HG02970 (cell line): Measurements from ENCODE around the gene FGD1.
A peak's percentile ranks its signal among the peaks of the same experiment; 100 is the strongest.

Experiments used
- ATAC-seq: cut with Tn5 transposase; IDR thresholded peaks from one replicate; pipeline ENCODE4 v1.9.1; 2021; ENCODE audit warnings: mild to moderate bottlenecking, moderate library complexity, moderate number of reproducible peaks; ENCODE audit not compliant: unreplicated experiment, low FRiP score

Gene FGD1

DNA sequence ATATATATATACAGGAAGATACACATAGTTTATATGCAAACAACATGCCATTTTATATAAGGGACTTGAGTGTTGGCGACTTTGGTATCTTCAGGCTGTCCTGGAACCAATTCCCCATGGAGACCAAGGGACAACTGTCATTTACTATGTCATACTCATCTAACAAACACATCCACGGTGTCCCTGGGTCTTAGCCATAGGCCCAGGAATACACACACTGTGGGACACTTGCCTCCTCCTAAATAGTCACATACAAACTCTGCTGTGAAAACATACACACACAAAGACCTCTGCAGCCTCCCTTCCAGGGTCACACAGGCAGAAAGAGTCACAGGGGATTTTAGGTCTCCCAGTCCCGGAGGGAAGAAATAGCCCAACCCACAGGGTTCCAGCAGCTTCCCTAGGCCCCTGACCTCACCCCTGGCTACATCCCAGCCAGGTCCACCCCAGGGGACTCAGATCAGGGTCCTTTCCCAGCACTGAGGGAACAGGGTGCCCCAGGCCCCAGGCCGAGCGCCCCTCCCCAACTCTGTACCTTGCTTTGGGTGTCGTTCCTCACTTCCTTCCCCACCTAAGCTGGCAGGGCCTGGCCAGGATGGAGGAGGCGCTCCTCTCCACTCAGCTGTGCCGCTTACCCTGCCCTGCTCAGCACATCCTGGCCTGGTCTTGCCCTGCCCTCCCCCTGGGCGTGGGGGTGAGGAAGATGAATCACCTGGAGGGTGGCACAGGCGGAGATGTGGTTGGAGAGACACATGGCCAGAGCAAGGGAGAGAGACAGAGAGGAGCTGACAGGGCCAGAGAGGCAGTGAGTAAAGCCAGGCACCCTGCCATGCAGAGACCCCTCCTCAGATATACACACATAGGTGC is 21.8 kb downstream of the FGD1 start:
- no peak for ATAC-seq

DNA sequence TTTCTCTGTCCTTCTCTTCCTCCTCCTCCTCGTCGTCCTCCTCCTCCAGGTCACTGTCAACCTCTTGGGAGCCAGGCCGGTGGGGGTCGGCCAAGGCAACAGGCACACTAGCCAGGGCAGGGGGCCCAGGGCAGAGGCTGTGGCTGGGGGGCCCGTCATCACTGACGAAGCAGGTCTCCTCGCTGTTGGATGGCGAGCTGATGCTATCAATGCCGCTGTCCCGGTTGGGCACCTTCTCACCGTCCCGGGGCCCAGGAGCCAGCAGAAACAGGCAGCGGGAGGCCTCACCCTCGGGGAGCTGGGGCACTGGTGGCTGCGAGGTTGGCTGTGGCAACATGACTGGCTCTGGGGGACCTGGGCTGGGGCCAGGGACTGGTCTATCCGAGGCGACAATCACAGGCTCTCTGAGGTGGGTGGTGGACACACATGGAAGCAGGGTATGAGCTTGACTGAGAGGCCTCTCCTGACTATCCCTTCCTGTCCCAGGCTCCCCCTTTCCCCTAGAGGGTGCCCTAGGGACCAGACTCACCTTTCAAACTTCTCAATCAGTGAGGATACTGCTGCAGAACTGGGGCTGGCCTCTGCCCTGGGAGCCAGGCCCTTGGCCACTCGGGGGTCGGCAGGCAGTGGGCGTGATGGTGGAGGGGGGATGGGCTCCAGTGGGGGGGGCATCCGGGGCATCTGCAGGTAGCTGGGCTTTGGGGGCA is 25.8 kb downstream of the FGD1 start:
- no peak for ATAC-seq

DNA sequence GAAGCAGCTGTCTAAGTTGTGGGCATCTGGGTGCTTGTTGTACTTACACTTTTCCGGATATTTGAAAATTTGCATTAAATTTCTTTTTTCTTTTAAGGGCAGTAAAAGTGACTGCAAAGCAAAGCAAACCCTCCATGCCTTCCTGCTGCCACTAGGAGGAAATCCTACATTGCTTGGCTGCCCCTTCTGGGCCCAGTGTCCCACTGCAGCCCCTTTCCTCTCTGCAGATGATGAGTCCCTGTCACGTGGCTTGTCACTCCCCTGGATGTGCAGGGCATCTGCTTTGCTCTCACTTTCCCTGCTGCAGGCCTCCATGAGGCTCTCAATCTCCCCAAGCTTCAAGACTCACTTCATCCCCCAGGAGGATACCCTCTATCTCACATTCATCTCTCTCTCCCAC is 43.1 kb downstream of the FGD1 start:
- no peak for ATAC-seq

DNA sequence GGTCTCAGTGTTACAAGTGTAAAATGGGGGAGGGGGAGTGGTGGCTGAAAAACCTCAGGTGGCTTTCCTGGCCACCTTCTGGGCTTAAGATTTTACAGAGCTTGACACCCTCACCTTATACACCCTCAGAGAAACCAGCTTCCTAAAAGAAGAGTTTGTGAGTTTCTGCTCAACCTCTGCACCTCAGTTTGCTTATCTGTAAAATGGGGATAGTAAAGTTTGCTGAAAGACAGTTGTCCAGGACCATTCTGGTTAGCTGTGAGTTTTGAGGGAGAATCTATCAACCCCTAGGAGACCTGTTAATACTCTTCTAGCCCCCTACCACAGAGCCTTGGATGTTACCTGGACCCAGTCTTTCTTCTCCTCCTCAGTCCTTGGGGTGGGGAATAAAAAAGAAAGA is 46.1 kb downstream of the FGD1 start:
- no peak for ATAC-seq

DNA sequence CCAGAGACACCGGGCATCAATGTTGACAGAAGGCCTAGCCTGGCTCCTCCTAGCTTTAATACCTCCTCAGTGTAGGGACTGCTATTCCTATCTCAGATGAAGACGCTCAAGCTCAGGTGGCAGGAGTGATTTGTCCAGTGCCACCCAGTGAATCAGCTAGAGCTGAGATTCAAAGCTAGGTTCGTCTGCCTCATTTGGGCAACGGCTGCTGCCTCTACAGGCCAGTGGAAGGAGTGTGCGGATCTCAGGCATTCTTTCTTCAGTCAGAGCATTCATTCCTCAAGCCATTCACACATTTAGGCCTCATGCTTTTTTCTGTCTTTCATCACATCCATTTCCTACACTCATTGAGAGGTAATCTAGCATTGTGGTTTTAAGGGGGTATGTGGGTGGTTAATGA is 48.6 kb downstream of the FGD1 start:
- ATAC-seq = no peak

DNA sequence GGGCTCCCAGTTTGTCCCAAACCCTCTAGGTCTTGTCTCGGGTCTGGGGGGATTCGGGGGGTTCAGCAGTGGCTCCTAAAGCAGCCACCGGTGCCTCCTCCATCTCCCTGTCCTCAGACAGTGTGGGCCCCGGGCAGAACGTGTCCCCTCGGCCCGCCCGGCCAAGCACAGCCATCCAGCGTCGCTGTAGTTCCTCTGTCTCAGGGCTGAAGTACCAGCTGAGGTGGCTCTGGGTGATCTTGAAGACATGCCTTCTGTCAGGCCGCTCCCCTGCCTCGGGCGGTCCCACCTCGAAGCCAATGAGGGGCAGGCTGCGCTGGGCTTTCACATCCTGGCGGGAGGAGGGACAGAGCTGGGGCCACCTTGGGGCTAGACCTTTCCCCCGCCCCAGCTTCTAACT is 50.0 kb downstream of the FGD1 start:
- ATAC-seq = no peak

DNA sequence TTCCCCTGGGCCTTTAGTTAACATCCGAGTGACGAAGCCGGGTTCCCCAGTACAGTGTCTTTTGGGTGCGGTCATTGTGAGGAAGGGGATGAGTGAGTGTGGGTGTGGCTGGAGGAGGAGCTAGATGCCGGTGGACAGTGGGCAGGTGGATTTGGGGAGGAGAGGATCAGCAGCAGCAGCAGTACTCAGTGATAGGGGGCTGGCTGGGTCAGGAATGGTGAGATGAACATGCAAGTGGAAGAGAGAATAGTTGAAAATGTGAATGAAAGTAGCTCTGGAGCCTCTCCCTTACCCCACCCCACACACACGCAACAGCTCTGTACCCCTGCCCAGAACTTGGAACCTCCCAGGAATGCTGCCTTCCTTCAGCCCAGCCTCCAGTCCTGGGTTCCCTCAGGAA is 51.3 kb downstream of the FGD1 start:
- no peak for ATAC-seq

DNA sequence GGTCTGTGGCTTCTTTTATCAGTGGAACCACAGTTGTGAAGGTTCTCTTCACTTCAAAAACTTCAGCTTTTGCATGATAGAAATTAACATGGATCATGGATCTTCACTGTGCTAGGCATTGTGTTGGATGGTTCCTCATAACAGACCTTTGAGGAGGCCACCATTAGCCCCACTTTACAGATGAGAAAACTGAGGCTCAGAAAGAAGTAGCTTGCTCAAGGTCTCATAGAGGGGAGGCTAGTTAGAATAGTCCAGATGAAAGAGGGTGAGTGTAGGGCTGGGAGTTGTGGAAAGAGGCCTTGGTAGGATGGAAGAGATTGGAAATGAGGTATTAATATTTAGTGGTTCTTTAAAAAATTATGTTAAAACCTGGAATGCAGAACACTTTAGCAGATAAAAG is 53.2 kb downstream of the FGD1 start:
- no peak for ATAC-seq

DNA sequence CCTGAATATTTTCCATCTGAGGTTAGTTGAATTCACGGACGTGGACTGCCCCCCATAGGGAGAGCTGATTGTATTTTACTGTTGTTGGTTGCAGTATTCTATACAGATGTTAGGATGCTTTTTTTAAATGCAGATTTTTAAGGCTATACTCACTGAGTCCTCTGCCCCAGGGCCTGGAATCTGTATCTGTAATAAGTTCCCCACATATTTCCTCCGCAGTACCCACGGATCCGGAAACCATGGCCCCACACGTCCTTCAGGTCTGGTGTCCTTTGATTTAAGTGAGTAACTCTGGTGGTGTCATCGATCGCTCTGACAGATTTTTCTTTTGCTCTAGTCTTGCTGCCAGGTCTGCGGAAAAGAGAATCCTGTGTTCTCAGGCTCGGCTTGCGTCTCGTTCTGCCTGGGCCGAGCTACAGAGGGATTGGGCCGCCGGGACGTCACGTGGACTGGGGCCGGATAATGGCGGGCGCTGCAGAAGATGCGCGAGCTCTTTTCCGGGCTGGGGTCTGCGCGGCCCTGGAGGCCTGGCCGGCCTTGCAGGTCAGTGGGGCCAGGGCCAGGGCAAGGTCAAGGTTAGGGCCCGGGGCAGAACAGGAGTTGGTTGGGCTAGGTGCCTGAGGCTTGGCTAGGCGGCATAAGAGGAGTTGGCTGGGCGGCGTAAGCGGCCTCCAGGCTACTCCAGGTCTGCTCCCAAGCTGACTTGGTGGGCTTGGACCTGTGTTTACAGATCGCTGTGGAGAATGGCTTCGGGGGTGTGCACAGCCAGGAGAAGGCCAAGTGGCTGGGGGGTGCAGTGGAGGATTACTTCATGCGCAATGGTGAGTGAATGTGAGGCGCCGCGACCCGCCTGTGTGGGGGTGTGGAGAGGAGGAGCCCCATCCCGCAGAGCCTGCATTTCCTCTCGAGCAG is 55.8 kb downstream of the FGD1 start, which contains the start of gene TSR2:
Gene TSR2 (plus strand): TSS at position 445 of the 912 bp plus-strand sequence. CDS start 18 bp downstream, at position 463.
- peak; percentile 94 for ATAC-seq

DNA sequence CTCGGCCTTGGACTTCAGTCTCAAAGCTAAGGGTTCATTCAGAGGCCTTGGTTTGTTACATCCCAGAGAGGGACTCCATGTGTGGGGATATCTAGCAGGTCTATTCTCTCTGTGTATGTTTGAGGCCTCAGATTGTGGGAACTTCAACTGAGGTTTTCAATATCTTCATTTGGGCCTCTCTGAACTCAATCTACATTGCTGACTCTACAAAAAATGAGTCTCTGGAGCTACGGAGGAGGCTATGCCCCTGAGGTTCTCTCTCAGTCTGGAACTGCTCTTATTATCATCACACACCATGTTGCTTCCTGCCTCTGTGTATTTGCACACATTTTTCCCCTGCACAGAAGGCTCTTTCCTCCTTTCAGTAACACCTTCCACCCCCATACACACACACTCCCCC is 60.9 kb downstream of the FGD1 start:
- no peak for ATAC-seq

DNA sequence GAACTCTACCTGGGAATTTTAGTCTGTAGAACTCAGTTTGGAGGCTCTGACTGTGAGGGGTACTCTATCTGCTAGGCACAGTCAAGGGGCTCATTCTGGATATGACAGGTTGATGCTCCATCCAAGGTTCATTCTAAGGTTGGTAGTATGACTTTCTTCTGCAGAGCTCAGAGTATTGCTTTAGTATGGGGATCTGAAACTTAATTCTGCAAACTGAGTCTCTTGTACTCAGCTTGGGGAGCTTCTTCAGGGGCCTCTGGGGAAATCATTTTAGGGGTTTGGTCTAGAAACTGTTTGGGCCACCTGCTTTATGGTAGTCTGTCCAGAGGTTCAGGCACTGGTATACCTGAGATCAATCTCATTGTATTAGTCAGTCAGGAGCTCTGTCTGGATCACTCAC is 65.5 kb downstream of the FGD1 start:
- ATAC-seq = no peak

DNA sequence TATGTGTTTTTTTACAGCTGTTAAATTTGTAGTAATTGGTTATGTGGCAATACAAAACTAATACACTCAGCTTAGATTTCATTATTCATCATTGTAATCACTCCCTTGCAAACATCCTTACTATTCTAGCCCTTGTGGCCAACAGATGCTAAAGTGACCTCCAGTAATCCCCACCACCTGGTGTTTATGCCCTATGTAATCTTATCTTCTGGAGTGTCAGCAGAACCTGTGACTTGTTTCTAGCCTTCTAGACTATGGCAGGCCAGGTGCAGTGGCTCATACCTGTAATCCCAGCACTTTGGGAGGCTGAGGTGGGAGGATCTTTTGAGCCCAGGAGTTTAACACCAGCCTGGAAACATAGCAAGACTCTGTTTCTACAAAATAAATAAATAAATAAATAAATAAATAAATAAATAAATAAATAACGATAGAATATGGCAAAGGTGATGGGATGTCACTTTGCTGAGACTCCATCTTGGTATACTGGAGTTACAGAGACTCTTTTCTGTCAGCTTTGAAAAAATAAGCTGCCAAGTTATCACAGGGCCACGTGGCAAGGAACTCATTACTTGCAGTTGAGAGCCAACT is 68.1 kb downstream of the FGD1 start:
- ATAC-seq = no peak

DNA sequence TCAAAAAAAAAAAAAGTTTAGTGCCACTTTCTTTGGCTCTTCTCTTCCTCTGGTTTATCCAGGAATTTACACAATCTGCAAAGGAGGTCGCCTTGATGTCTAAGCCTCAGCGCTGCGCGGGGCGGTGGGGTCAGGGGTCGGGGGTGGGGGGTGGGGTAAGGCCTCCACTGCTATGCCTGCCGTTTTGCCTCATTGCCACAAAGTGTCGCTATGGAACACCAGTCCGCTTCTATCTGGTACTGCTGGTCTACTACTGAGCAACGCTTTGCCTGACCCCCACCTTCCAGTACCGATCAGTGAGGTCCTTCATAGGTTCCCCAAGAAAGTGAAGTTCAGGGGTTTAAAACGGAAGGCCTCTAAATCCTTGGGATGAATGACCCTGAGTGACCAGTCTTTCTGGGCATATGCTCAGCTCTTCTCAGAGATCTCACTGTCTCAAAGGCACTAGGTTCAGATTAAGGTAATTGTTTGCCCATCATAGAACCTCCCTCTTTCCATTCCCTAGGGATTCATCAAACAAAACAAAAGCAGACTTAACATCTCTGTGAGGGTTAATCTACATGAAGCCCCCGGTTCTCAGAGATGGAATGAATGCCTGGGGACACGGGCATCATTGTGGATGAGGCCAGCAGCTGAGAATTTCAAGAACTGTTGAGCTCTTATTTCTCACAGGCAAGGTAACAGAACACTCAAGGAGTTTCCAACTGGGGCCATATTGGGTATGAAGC is 72.7 kb downstream of the FGD1 start:
- no peak for ATAC-seq

DNA sequence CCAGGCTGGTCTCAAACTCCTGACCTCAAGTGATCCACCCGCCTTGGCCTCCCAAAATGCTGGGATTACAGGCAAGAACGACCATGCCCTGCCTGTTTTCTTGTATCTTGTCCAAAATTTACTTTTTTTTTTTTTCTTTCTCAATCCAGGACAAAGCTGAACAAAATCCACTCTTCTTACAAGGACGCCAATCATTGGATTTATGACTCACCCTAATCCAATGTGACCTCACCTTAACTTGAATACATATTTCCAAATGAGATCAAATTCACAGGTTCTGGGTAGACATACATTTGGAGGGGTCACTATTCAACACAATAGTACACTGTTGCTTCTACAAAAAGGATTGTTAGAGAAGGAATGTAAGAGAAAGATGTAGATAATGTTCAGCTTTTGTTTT is 73.9 kb downstream of the FGD1 start:
- no peak for ATAC-seq

DNA sequence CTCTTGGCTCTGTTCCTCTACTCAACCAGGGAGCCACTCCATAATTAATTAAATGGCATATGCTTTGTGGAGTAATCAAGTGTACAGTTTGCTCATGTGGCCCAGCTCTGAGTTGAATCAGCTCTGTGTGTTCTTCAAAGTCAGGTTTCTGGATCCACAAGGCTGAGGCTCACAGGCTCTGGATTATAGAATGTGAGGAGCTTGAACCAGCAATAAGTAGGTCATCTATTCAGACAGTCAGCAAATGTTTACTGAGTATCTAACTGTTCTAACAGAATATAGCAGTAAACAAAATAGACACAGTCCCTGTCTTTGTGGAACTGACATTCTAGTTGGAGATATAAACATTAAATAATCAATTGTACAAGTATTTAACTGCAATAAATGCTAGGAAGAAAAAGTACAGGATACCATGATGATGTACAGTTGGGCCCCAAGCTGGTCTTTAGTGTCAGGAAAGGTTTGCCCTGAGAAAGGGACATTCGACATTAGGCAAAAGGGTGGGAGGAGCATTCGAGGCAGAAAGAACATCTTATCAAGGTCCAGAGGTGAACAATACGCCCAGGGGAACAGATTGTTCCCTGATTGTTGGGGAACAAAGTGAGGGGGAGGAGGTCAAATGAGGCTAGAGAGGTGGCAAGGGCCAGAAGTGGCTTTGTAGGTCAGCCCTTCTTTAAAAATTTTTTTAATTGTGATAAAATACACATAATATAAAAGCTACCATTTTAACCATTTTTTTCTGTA is 76.3 kb downstream of the FGD1 start:
- no peak for ATAC-seq

DNA sequence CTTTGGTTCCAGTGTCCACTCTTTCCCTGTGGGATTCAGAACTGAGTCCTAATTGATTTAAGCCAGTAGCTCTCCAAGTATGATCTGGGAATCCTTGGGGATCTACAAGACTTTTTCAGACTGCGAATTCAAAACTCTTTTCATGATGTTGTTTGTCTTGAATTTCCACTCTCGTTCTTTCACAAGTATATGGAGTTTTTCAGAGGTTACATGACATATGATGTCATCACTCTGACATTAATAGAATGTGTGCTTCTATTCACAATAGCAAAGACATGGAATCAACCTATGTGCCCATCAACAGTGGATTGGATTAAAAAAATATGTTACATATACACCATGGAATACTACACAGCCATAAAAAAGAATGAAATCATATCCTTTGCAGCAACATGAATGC is 79.1 kb downstream of the FGD1 start:
- no peak for ATAC-seq

DNA sequence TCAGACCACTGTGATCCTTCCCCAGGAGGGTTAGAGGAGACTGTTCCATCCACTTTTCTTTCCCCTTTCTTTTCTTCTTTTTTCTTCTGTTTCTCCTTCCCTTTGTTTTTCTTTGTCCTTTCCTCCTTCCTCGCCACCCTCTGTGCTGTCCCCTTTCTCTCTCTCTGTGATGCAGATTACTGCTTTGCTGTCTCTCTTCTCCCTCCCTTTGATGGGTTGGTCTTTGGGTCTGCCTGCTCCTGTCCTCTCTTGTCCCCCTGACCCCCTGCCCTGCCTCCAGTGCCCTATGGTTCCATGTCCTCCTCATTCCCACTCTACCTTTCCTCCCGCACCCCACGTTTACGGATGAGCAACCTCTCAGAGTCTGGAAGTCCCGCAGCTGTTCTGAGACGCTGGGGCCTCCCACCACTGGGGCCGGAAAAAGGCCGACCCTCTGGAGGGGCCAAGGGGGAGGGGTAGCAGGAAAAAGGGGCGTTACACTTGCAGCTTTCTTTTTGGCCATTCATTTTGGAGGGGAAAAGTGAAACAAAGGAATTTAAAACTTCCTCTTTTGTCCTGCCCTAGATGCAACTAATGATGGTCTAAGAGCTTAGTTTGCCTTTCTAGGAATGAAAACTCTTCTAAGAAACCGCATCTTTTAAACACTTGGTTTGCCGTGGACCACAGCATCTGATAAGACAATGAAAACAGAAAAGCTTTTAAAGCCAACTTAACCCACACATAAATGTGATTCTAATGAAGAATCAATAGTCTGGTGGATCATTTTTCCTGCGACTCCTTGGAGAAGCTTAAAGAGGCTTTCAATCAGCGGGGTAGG is 80.3 kb downstream of the FGD1 start:
- ATAC-seq = no peak

DNA sequence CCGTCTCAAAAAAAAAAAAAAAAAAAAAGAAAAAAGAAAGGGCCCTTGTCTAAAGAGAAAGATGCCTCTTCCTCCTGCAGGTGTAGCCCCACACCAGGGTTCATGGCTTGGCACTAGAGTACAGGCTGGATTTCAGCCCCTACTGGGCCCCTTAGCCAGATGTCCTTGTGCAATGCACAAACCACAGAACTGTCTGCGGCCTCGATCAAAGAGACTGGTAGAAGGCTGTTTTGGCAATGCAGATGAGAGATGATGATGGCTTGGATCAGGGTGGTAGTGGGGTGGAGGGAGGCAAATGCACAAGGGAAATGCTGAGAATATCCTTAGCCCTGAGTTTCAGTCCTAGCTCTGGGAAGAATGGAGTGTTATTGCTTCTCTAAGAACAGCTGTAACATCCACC is 82.3 kb downstream of the FGD1 start:
- ATAC-seq = no peak
